Fibroblast of lung (primary cell): ENCODE data around the gene ASB3. TPM values are rescaled to one million over a fixed set of nuclear protein-coding genes. Genes with fewer than 3 reads are reported as not detected.

Source experiments
- DNase-seq, 2 donors: peaks; one replicate each; pipeline versions ENCODE4 v3.0.0 to v3.0.0-alpha.2; 2010; ENCODE audit warnings: low read depth in 2 of 2
- H2AFZ ChIP-seq: 2 replicates; pipeline ENCODE4 v1.5.1; 2012; ENCODE audit warnings: low read length, control low read depth, inconsistent platforms
- H3K27ac ChIP-seq: 2 replicates; pipeline ENCODE4 v1.5.1; 2011; ENCODE audit warnings: low read length, control low read depth; ENCODE audit not compliant: insufficient read depth
- H3K27me3 ChIP-seq: 2 replicates; pipeline ENCODE4 v1.5.1; 2011; ENCODE audit warnings: mild to moderate bottlenecking, low read length; ENCODE audit not compliant: control insufficient read depth, insufficient read depth
- H3K36me3 ChIP-seq: 2 replicates; pipeline ENCODE4 v1.5.1; 2011; ENCODE audit warnings: low read length; ENCODE audit not compliant: control insufficient read depth, insufficient read depth
- H3K4me1 ChIP-seq: 2 replicates; pipeline ENCODE4 v1.5.1; 2011; ENCODE audit warnings: low read length; ENCODE audit not compliant: control insufficient read depth, insufficient read depth; ENCODE audit errors: extremely low read depth
- H3K4me2 ChIP-seq: 2 replicates; pipeline ENCODE4 v1.5.1; 2011; ENCODE audit warnings: low read length, control low read depth; ENCODE audit not compliant: insufficient read depth; ENCODE audit errors: extremely low read depth
- H3K4me3 ChIP-seq, 4 experiments: fragments of 200-600 bp in 1 of 4; sonication (generic) in 1 of 4; replicated peaks in 1 of 4; 2 replicates each; pipeline ENCODE4 v1.5.1; 2011 to 2016; ENCODE audit warnings: low read length in 4 of 4, low read depth in 3 of 4, mild to moderate bottlenecking in 3 of 4, control low read depth in 2 of 4, inconsistent platforms in 1 of 4, mixed read lengths in 1 of 4; ENCODE audit not compliant: insufficient read depth in 1 of 4; ENCODE audit errors: control extremely low read depth in 1 of 4
- H3K79me2 ChIP-seq: 2 replicates; pipeline ENCODE4 v1.5.1; 2012; ENCODE audit warnings: mild to moderate bottlenecking, low read length, inconsistent platforms; ENCODE audit not compliant: control insufficient read depth, insufficient read depth
- H3K9ac ChIP-seq: 2 replicates; pipeline ENCODE4 v1.5.1; 2011; ENCODE audit warnings: mild to moderate bottlenecking, low read length, control low read depth; ENCODE audit not compliant: insufficient read depth
- H3K9me3 ChIP-seq: 2 replicates; pipeline ENCODE4 v1.5.1; 2012; ENCODE audit warnings: low read depth, low read length; ENCODE audit not compliant: control insufficient read depth, insufficient read depth
- H4K20me1 ChIP-seq: 2 replicates; pipeline ENCODE4 v1.5.1; 2011; ENCODE audit warnings: low read length; ENCODE audit not compliant: control insufficient read depth, insufficient read depth; ENCODE audit errors: extremely low read depth
- EZH2 ChIP-seq: IDR thresholded peaks from 2 replicates; pipeline ENCODE4 v1.5.1; 2012; ENCODE audit warnings: low read length, control low read depth, mild to moderate bottlenecking; ENCODE audit errors: missing control alignments
- polyA plus RNA-seq, 2 donors: library from polyadenylated mRNA; depleted of rRNA in 1 of 2; stranded (reverse) in 1 of 2; unstranded in 1 of 2; fragments of >200 nt; gene quantifications; 2 replicates each; pipeline ENCODE4 v1.2.1, GENCODE V29; 2011 to 2012; ENCODE audit warnings: missing spikeins in 1 of 2
- total RNA-seq: library from RNA; depleted of rRNA; stranded (reverse); fragments of >200 nt; gene quantifications from 2 replicates; pipeline ENCODE4 v1.2.1, GENCODE V29; 2014
- TF ChIP-seq, protein P1 (sequence below), 2 donors: IDR thresholded peaks in 1 of 2; conservative IDR thresholded peaks in 1 of 2; 1 replicate in 1 of 2; 2 replicates in 1 of 2; pipeline ENCODE4 v1.5.1; 2011 to 2012; ENCODE audit warnings: low read length in 2 of 2, control low read depth in 1 of 2, inconsistent platforms in 1 of 2, low read depth in 1 of 2, mild to moderate bottlenecking in 1 of 2

ASB3 gene
- total and polyA plus RNA-seq, 2 donors (not counting 1 experiment from before 2014, with no cell fraction given), result 21.1 to 31.9 TPM

DNA sequence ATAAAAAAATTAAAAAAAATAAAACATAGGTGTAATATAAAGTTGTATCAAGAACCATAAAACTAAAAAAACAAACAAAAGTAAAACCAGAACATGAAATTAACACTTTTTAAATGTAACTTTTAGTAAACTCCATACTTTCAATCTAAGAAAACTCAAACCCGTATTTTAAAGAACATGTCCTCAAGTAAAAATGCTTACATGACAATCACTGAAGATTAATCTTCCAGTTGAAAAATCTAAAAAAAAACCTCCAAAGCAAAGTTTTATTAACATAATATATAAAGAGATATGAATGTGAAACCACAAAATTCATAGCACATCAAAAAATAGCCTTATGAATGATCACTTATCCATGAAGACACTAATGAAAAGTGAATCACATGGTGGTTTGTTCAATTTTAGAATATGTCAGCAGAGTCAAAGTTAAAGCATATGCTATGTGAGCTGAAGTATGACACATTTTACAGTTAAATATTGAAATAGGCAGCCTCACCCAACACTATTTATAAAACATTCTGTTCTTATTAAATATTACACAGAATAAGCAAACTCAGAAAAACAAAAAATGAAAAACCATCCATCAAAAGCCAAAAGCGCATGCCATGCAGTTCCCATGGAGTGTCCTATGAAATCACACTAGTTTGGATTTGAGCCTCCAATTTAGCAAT lies 42.2 kb downstream of the ASB3 start:
- DNase-seq, result peak in 1 of 2 donors; percentile 50
- TF ChIP-seq, protein P1, sequence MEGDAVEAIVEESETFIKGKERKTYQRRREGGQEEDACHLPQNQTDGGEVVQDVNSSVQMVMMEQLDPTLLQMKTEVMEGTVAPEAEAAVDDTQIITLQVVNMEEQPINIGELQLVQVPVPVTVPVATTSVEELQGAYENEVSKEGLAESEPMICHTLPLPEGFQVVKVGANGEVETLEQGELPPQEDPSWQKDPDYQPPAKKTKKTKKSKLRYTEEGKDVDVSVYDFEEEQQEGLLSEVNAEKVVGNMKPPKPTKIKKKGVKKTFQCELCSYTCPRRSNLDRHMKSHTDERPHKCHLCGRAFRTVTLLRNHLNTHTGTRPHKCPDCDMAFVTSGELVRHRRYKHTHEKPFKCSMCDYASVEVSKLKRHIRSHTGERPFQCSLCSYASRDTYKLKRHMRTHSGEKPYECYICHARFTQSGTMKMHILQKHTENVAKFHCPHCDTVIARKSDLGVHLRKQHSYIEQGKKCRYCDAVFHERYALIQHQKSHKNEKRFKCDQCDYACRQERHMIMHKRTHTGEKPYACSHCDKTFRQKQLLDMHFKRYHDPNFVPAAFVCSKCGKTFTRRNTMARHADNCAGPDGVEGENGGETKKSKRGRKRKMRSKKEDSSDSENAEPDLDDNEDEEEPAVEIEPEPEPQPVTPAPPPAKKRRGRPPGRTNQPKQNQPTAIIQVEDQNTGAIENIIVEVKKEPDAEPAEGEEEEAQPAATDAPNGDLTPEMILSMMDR (conservative IDR thresholded peaks at IDR 0.05 in 1 of 2, IDR thresholded peaks at IDR 0.05 in 1 of 2; ENCODE audit: low read depth in 1 of 2, low read length in 2 of 2), result no peak
- TF ChIP-seq EZH2, result no peak
- Histone ChIP-seq H2AFZ (no peak overlapping the region), H3K27me3 (no peaks in the 10 kb centered on the region), H3K9me3 (no peaks in the 10 kb centered on the region), H3K9ac (no peak overlapping the region), H3K4me2 (no peak overlapping the region), H3K4me1 (no peaks in the 10 kb centered on the region), H3K4me3 (no peak overlapping the region), H3K79me2 (no peaks in the 10 kb centered on the region), H4K20me1 (no peaks in the 10 kb centered on the region), H3K36me3 (no peaks in the 10 kb centered on the region), H3K27ac (no peak overlapping the region)

DNA sequence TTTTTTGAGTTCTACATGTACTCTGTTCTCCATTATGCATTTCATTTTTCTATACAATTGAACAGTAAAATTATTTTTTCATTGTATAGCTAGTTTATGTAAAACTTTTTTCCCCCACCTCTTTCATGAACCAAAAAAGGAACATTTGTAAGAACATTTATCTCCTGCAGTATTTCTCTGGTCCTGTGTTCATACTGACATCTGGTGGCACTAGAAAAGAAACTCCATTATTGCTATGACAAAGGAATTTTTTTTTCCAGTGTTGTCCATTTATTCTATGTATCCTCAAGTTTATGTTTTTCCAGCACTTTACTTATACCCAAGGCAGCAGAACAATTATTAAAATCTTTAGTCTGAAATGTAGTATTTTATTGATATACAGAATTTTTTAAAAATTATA lies 46.6 kb downstream of the ASB3 start:
- no peak overlapping the region for H3K27ac ChIP-seq
- no peaks in the 10 kb centered on the region for H3K27me3 ChIP-seq
- H3K4me1 ChIP-seq, result no peaks in the 10 kb centered on the region
- no peak overlapping the region for H3K9ac ChIP-seq
- H3K36me3 ChIP-seq, result no peaks in the 10 kb centered on the region
- H3K4me3 ChIP-seq, result no peak overlapping the region
- no peaks in the 10 kb centered on the region for H4K20me1 ChIP-seq
- no peak overlapping the region for H2AFZ ChIP-seq
- DNase-seq, result peak; percentile 50 to 66
- H3K9me3 ChIP-seq, result no peaks in the 10 kb centered on the region
- TF ChIP-seq, protein P1 (conservative IDR thresholded peaks at IDR 0.05 in 1 of 2, IDR thresholded peaks at IDR 0.05 in 1 of 2; ENCODE audit: low read depth in 1 of 2, low read length in 2 of 2), result peak; percentile 36 to 53
- TF ChIP-seq EZH2, result no peak
- H3K79me2 ChIP-seq, result no peaks in the 10 kb centered on the region
- H3K4me2 ChIP-seq, result no peak overlapping the region

DNA sequence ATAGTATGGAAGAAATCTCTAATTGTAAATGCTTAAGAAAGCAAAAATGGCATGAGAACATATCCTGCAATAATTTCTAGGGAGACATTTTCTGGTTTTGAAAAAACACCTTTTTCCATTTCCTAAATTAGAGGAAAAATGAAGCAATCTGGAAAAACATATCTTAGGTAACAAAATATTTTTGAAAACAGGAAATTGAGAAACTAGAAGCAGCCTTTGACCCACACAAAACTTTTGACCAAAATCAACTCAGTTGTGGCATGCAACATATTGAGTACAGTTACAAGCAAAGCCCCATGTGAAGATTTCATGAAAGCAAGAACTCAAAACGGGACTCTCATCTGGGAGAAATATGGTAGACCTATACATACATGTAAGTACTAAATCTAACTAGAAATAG lies 47.7 kb downstream of the ASB3 start:
- H3K4me1 ChIP-seq, result no peaks in the 10 kb centered on the region
- H3K9me3 ChIP-seq, result no peaks in the 10 kb centered on the region
- no peak overlapping the region for H2AFZ ChIP-seq
- H3K9ac ChIP-seq, result no peak overlapping the region
- H3K4me3 ChIP-seq, result no peak overlapping the region
- no peak overlapping the region for H3K4me2 ChIP-seq
- no peaks in the 10 kb centered on the region for H3K36me3 ChIP-seq
- no peak overlapping the region for H3K27ac ChIP-seq
- no peak for DNase-seq
- no peaks in the 10 kb centered on the region for H4K20me1 ChIP-seq
- H3K79me2 ChIP-seq, result no peaks in the 10 kb centered on the region
- TF ChIP-seq, protein P1 (conservative IDR thresholded peaks at IDR 0.05 in 1 of 2, IDR thresholded peaks at IDR 0.05 in 1 of 2; ENCODE audit: low read depth in 1 of 2, low read length in 2 of 2), result no peak
- TF ChIP-seq EZH2, result no peak
- H3K27me3 ChIP-seq, result no peaks in the 10 kb centered on the region
